Limb (tissue), 2 donors: ENCODE data around the gene DST.

Source experiments
- DNase-seq, 2 donors: peaks; one replicate each; pipeline ENCODE4 v3.0.0-alpha.2; 2016; ENCODE audit errors: extremely low spot score in 2 of 2

The DST gene

DNA sequence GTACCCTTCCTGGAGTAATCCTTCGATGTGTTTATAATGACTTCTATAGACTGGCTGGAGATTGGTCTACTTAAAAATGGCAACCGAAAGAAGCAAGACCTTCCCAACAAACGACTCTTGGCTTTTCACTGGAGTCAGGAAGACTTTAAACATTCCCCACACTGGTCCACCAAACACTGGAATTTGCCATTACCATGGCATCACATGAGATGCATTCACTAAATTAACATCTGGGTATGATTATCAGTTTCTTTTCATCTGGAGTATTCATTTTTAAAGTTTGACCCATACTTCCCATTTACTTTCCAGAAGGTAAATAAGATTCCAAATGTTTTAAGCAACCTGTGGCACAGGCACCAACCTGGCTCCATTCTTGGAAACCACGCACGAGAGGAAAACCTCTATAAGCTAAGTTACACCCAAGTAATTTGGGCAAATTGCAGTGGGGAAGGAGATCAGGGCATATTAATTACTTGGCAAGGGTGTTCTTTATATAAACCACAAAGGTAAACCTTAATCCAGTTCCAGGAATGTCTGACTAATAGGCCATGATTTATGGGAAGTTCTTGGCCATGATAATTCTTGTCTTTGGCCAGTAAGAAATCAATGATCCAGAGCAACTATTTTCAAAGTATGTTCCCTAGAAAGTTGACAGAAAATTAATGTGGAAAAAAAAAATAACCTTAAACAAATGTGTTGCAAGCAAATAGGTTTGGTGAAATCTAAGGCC is 205.4 kb downstream of the DST start:
- no peak for DNase-seq

GRCh38 chr6:56435754-56436153 is 206.9 kb downstream of the DST start:
- no peak for DNase-seq

GRCh38 chr6:56435326-56435725 is 207.4 kb downstream of the DST start:
- no peak for DNase-seq

DNA sequence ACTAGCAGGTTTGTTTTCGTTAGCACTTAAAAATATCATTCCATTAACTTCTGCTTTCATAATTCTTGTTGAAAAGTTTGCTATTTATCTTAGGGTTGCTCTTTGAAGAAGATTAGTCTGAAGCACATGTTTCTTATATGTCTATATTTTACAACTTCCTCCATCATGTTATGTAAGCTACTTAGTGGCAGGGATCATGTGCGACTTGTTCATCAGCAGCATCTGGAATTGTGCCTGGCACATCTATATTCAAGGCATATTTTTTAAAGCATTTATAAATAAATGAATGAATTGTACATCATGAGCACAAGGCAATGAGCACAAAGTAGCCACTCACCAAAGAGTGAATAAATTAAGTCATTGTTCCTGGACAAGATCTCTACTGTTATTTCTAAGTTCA is 208.1 kb downstream of the DST start:
- DNase-seq = no peak

- DNase-seq = no peak
These were observed 209.6 kb downstream of the DST start for GRCh38 chr6:56433119-56433518.

GRCh38 chr6:56432194-56432593 is 210.5 kb downstream of the DST start:
- DNase-seq = no peak

DNA sequence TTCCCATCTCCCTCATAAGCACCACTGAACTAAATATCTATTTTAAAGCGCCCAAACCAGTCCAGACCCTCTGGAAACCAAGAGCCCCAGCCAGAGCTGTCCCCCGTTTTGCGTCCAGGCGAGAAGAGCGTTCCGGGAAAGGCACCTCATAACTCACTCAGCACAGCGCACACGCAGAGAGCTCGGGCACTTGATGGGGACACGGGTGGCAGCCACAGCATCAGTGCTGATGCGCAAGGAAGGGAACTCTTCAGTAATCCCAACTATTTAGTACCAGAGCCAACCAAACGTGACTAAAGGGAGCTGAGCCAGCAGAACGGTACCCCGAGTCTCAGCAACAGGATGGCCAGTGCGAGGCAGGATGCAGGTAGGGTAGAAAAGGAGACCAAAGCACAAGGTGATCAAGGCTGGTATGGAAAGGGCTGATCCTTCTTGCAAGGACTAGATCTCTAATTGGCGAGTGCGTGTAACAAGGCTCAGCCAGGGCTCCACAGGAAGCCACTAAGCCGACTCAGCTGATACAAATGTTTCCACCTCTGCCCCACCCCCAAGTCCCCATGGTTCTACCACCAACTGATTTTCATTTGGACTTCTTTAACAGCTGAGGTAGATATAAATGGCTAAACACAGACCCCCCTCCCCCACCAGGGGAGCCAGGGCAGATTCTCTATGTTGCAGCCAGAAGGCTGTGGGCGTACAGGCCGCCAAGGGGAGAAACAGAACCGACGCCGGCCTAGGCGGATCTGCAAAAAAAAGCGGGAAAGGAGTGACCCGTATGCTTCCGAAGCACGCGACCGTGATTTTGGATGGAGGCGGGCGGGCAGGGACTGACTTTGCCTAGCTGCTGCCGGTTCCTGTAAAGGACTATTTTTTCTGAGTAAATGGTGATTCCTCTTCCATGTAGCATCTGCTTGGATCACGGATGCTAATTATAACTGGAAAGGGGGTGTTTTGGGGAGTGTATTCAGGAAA is 211.8 kb downstream of the DST start:
- no peak for DNase-seq

DNA sequence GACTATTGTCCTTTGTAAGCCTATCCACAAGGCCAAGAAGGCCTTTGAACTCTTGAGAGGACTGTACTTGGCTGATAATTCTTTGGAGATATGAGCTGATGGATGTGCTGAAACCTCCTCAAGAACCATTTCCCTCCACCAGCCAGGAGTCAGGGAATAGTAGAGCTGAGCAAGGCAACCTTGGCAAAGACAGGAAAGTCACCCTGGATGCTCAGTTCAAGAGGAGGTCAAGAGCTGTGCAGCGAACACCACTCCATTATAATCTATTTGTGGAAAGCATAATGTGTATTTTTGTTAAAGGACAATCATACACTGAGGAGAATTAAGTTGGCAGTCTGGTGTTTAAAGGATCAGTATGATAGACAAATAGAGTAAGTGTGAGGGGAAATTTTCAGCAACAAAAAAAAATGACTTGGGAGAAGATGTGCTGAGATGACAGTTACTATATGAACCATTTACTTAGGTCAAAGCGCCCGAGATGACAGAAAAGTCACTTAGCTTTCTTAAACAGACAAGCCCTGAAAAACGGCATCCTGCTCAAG is 218.1 kb downstream of the DST start:
- no peak for DNase-seq

DNA sequence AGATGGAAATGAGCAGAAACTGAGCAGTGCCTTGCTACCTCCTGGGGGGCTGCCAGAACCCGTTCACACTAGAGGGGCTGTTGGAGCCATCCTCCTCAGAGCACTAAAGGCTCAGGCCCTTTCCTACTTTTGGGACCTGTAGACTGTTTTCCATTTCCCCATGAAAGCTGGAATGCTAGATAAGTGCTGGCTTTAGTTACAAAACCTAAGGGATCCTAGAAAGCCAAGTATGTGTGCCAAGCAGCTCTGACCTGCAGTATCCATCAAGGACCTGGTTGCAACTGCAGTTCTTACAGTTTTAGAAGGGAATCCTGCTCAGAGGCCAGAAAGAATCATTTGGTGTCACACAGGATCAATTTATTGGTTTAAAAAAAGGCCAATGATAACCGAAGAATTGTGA is 218.6 kb downstream of the DST start:
- no peak for DNase-seq

- no peak for DNase-seq
These were observed 222.4 kb downstream of the DST start for GRCh38 chr6:56420296-56420695.

GRCh38 chr6:56419191-56419590 is 223.5 kb downstream of the DST start:
- no peak for DNase-seq

GRCh38 chr6:56417823-56418222 is 224.9 kb downstream of the DST start:
- no peak for DNase-seq

DNA sequence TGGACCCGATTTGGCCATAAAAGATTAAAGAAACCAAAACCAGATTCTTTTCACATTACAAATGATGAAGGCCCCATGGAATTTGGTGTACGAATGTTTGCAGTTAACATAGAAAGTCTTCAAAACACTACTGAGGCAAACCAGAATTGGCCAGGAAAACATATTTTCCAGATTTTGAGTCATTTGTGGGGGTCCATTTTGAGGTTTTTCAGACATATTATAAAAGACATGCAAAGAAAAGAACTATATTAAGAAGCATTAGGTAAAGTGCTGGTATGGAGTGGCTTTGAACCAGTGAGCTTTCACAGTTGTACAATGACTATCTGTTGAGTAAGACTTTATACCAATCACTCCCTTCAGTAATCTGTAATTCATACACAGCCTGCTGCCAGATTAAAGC is 226.4 kb downstream of the DST start:
- DNase-seq = no peak

DNA sequence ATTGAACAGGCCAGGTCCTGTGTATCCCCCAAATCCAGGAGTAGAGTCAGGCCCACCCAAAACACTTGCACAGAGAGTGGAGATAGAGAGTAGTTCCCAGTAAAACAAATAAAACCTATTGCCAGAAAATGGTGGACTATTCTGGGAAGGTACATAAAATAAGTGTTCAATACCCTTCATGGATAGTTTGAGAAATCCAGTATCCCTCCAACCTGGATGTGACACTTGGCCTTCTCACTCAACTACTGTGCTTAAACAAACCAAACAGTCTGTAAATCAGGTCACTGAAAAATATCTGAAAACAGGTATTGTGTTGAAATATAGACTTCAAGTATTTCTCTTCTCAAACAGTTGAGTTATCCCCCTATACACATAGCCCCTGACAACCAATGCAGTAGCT is 233.7 kb downstream of the DST start:
- DNase-seq = no peak
